ENCODE data around the gene SLC9C1.

DNA sequence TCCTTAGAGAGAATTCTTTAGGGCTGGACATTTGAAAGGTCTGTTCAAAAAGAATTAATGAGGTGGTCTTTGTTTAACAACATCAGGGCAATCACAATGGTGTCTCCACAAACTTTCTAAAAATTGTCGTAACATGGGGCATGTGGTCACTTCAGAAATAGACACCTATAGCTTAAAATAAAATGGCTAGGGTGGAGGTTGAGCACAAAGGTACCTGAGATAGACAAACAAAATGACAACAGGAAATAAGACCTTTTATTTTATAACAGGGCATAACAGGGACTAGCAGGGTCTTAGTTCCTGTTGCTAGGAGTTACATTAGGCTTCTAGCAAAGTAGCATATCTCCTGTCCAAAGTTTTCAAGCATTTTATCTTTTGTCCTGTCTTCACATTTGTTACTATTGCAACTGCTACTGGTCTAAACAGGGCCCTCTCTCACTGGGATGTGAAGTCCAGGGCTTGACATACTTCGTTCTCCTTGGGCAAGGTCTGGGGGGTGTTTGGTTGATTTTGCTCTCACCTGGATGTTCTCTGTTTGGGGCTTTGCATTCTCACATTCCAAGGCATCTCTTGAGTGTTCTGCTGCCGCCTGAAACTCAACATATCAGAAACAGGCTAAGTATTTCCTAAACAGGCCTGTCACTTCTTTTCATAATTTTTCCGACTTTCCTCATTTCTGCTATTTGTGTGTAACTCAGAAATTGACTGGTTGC is 163.9 kb downstream of the SLC9C1 start:
- TF ChIP-seq, protein P1, sequence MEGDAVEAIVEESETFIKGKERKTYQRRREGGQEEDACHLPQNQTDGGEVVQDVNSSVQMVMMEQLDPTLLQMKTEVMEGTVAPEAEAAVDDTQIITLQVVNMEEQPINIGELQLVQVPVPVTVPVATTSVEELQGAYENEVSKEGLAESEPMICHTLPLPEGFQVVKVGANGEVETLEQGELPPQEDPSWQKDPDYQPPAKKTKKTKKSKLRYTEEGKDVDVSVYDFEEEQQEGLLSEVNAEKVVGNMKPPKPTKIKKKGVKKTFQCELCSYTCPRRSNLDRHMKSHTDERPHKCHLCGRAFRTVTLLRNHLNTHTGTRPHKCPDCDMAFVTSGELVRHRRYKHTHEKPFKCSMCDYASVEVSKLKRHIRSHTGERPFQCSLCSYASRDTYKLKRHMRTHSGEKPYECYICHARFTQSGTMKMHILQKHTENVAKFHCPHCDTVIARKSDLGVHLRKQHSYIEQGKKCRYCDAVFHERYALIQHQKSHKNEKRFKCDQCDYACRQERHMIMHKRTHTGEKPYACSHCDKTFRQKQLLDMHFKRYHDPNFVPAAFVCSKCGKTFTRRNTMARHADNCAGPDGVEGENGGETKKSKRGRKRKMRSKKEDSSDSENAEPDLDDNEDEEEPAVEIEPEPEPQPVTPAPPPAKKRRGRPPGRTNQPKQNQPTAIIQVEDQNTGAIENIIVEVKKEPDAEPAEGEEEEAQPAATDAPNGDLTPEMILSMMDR (conservative IDR thresholded peaks at IDR 0.05; ENCODE audit: low read length) = no peak
- TF ChIP-seq EZH2phosphoT487 (IDR thresholded peaks at IDR 0.05; ENCODE audit: borderline replicate concordance) = no peak
